Gastroesophageal sphincter (tissue), 3 donors: Measurements from ENCODE around the gene RHBDF1.

Experiments
- CTCF ChIP-seq, 4 experiments: fragments of 200-600 bp in 2 of 4; fragments of 450-650 bp in 2 of 4; sonication (generic) in 1 of 4; IDR thresholded peaks; one replicate each; pipeline ENCODE4 v1.5.1; 2017 to 2019; ENCODE audit warnings: antibody characterized with exemption in 4 of 4, mild to moderate bottlenecking in 2 of 4, moderate library complexity in 2 of 4
- EP300 ChIP-seq: sonication (generic); formaldehyde crosslinking; IDR thresholded peaks from one replicate; pipeline ENCODE4 v1.6.1; 2017; ENCODE audit warnings: antibody characterized with exemption, mild to moderate bottlenecking
- POLR2AphosphoS5 ChIP-seq: sonication (generic); formaldehyde crosslinking; IDR thresholded peaks from one replicate; pipeline ENCODE4 v1.6.1; 2017; ENCODE audit warnings: antibody characterized with exemption

GRCh38 chr16:64914-65255 lies 7.5 kb downstream of the RHBDF1 start:
- TF ChIP-seq CTCF (IDR thresholded peaks at IDR 0.05) = no peak
- TF ChIP-seq EP300 = no peak
- no peak for TF ChIP-seq POLR2AphosphoS5
